A549 treated with AZD2906 at 1 μM for 4 hours (cell line): ENCODE results near the gene RASSF9. TPM values are rescaled to one million over a fixed set of nuclear protein-coding genes. Genes with fewer than 3 reads are reported as not detected.

Experiments used
- total RNA-seq: library from RNA; stranded (reverse); fragments of 200-300 nt; extraction: Qiagen RNA extraction; gene quantifications from 5 replicates; pipeline ENCODE4 v1.2.3, GENCODE V29; 2022

RASSF9 gene
- total RNA-seq: 0.90 to 1.4 TPM (median 1.2 TPM) in 5 replicates

GRCh38 chr12:85836197-85837090 lies at the start of gene RASSF9:
Gene RASSF9 (minus strand): TSS chr12:85836409. CDS start chr12:85836201, 208 bp downstream.

GRCh38 chr12:85874031-85874461 lies 37.8 kb upstream of the RASSF9 start, which contains the start of gene NTS:
Gene NTS (plus strand): TSS chr12:85874295. CDS start chr12:85874404, 109 bp downstream.

Other genes with a start within 250 kb of the RASSF9 start
- gene NTS, start 37.9 kb upstream of the RASSF9 start, total RNA-seq: 59.4 to 88.8 TPM (median 82.2 TPM) in 5 replicates